GOT3 (cell line): ENCODE results near the gene KIRREL1.
A peak's percentile ranks its signal among the peaks of the same experiment; 100 is the strongest.
"Not testable (repeated sequence)": the region's sequence is repeated elsewhere in the genome, so short reads cannot be mapped to it uniquely, and the experiment has no call there.

Experiments used
- DNase-seq: peaks from one replicate; lab custom pipeline; 2025; ENCODE audit warnings: mixed read lengths; lab: John Stamatoyannopoulos, UW

Gene KIRREL1

DNA sequence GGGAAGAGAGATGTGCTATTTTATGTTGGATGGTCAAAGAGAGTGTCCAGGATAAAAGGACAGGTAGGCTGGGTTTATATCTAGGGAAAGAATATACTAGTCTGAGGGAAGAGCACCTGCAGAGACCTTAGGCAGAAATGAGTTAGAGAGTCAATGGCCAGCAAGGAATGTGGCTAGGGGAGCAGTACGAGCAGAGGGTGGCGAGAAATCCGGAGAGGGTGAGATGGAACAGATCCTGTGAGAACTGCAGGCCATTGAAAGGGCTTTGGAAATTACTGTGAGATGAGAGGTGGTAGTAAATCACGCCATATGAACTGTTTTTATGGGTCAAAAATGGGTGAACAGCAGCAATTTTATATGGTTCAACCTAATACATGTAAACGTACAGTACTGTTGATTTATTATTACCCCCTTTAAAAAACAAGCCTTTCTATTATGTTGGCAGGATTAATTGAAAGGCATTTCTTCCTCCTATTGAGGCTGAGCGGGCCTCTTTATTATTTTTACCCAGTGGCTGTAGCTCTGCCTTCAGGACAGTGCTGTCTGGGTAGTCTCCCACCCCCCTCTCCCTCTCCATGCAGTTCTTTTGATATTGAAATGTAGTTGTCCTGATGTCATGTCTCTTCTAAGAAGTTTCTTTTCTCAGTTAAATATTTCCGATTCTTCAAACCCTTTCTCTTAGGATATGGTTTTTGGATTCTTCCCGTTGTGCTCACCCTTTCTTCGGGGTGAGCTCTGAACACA lies 112.1 kb downstream of the KIRREL1 start:
- no peak for DNase-seq

DNA sequence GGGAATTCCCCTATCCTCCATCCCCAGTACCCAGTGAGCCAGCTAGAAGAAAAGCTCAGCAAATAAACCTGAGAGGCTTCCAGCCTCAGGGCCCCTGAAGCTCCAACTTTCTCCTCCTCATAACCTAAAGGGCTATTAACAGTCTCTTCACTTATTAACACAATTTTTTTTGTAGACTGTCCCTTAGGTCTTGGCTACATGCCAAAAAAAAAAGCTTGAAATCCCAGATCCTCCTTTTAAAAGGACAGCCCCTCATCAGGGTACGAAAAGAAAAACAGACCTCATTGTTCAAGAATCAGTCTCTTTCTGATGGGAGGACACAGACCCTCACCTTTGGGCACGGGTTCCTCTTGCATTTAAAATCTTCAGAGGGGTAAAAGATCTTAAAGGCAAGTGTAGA lies 114.5 kb downstream of the KIRREL1 start:
- DNase-seq: no peak

DNA sequence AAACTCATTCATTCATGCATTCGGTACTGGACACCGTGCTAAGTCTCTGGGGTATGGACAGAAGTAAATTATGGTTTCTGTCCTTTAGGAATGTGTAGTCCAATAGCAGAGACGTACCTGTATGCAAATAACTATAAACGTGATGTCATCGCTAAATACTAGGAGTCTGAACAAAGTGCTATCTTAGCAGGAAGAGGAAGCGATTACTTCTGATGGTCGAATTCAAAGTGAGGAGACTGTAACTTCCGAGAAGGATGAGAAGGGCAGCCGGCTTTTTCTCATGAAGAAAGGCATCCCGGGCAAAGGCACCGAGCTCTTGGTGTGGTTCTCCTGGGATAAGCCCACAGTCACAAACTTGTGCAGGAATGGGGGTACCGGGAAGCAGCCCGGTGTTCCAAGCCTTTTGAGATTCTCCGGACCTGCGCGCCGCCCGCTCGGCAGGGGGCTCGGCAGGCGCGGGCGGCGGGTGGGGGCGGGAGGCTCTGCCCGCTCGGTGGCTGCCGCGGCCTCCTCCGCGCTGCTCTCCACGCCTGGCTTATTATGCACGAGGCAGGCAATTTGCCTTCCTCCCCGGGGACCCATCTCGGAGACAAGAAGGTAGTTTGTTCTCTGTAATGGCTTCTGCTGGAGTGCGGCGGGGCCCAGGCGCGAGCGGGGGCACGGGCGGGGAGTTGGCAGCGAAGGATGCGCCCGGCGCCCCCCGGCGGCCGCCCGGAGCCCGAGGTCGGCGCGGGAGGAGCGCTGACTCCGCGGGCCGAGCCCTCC lies 119.7 kb downstream of the KIRREL1 start:
- no peak for DNase-seq

DNA sequence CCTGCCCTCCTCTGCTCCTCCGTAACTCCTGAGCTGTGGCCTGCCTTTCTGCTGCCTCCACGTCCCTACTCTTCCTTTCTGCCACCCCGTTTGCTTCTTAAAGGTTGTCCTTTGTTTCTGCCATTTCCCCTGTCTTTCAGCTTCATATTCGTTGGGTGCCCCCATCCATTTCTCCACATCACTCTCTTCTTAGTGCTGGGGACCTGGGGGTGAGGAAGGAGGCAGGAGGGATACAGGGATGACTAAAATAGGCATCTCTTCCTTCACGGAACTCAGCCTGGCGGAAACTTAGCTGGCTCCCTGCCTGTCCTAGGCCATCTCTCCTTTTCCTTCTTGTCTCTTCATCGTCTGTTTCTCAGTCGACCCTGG lies 120.3 kb downstream of the KIRREL1 start:
- DNase-seq: no peak

DNA sequence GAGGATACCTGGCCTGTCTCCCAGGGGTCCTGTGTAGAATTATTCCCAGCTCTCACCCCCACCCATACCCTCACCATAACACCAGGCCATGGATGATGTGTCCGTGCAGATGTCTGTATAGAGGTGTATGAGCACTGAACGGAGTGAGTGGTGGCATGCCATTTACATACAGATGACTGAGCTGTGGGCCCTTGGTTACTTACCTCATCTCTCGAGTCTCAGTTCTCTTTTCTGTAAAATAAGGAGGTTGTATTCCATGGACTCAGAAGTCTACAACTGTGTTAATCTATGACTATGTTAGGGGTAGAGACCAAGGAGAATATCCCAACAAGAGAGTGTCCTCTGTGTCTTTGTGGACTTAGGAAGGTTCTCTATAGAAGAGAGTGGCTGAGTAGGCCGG lies 121.7 kb downstream of the KIRREL1 start:
- no peak for DNase-seq

DNA sequence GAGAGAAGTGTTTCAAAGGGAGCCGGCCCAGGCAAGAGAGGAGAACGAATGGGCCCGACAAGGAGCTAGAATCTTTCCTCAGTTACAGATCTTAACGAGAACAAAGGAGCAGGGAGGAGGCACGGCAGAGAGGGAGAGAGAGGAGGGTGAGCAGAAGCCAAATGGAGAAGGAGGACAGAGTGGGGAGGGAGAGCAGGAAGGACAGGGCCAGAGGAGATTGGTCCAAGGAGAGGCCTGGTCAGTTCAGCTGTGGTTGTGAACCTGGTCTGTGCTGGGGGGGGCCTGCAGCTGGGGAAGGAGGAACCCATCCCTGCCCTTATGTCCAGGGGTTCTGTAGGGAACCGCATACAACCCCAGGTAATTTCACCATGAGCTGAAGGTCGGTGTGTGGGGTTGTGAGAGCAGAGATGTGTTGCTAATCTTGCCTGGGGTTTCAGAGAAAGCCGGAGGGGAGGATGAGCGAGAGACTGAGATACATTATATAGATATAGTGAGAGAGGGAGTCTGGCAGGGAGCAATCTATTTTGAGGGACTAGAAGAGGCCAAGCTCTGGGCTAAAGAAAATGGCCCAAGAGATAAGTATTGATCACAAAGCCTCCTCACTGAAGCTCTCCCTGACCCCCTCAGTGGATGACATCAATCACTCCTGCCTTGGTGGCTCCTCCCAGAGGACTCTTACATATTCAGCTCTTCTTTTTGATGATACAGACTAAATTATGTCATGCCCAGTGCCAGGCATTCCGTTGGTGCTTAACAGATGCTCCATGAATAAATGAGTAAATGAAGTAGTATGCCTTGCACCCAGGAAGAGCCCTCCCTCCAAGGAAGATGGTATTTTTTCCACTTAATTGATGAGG lies 123.1 kb downstream of the KIRREL1 start:
- DNase-seq: no peak

DNA sequence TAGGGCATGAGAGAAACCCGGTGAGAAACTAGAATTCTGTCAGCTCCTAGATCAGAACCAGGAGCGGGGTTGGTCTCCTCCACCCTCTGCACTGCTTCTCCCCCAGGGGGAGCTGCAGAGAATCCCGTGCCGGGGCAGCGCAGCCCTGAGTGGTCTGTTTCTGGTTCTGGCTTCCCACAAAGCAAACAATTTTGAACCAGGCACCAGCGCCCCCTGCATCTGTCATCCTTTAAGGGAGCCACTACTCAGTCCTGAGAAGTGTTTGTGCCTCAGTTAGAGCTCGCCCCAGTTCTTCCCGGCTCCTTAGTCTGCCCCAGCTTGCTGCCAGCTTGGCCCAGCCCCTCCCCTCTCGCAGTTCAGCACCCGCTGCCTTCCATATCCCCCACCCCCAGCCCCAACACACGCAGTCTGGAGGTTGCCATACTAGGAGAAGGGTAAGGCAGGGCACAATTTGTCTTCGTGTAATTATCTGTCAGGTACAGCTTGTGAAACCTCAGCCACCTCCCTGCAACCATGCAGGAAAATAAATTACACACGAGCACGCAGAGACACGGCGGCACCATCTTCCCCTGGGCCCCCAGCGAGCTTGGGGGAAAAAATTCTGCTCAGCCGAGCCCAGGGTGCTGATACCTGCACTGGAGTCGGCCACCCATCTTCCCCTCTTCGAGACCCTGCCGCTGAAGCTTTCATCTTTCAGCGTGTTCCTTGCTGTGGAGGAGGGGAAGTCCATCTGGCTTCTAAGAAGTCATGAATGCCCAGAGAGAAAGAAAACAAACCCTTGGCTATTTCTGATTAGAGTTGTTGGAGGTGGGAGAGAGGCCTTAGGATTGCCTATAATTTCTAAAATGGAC lies 124.6 kb downstream of the KIRREL1 start:
- peak; percentile 13 for DNase-seq

DNA sequence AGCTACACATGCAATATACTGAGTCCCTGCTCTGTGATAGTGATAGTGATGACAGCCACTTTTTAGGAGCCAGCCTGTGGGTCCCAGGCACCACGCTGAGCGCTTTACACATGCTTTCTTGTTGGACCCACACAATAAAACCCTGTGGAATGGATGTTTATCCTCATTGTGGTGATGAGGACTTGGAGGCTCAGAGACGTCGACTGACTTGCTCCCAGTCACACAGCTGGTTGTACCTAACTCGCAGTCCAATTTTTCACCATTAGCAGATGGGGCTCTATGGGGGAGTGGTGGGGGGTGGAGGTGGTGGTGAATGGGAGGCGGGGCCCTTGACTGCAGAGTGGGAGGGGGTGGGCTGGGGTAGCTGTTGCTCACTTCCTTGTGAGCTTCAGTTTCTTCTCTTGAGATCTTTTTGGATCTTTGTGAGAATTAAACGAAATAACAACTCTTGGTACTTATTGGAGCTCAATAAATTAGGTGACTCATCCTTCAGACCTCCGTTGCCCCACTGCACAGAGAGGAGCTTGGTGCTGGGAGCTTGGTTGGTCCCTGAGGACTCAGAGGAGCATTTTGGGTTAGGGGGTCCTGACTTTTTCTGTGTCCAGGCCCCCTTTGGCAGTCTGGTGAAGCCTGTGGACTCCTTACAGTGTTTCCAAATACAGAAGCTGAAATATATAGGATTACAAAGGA lies 125.4 kb downstream of the KIRREL1 start:
- DNase-seq: no peak

DNA sequence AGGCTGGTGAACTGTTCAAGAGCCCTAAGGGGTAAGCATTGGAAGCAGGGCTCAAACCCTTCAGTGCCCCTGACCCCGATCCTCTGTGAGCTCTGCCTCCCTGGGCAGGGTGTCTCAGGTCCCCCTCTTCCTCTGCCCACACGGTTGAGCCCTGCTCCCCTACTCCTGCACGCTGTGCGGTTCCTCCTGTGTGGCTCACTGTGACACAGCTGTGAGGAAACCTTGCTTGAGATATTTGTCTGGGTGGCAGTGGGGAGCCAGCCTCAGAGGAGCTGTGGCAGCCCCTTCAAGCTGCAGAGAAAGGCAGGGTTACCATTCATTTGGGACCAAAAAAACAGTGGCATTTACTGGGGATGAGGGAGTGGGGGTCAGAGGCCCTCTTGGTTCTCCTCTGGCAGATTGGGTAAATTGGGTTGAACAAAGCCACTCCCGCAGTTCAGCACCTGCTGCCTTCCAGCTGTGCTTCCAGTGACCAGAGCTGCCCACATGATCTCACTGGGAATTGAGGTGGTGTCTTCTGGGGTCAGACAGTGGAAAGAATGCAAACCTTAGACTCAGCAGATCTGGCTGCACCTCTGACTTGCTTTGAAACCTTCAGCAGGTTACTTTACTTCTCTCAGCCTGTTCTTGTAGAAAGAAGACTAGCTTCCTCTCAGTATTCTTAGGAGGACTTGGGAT lies 126.7 kb downstream of the KIRREL1 start:
- no peak for DNase-seq

DNA sequence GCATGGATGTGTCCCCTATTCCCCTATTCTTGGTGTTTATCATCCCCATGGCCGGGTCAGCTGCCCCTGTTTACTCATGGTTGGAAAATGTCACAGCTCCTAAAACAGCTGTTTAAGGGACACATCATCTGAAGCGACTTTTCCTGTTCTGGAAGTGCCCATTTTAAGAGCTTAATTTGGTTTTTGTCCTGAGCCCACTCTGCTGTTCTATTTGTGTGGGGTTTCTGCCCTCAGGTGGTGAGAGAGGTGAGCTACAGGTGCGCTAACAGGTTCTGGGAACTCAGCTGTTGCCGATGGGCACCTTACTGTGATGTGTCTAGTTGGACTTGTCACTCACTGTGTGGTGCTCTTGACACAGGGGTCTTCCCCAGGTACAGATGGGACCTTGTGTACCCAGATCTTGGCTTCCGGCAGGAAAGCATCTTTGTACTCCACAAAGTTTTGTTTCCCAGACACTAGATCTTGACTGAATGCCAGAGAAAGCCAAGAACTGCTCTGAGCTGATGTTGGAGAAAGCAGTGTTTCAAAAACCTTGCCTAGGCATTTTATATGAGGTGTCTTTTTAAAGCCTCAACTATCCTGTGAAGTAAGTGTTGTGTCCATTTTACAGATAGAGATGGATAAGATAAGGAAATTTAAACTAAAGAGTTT lies 128.3 kb downstream of the KIRREL1 start:
- DNase-seq: no peak

DNA sequence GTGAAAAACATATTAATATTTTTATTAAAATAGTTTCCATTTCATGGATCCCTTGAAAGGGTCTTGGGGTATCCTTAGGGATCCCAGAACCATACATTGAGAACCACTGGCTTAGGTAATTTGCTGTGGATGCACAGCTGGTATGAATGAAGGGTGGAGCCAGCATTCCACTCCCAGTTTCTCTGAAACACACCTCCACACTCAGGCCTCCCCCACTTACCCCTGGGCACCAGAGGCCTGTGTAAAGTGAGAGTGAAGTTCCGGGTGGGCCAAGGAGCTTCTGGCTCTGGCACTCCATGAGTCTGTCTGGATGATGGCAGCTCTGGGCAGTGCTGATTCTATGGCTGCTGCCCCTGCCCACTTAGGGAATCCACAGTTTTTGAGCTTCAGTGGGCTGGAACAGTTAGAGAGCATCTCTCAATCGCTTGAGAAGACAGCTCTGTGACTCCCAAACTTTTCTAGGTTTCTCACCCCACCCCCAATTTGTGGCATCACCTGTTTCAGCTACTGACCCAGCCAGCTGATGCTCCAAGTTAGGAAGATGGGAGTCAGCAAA lies 129.5 kb downstream of the KIRREL1 start:
- DNase-seq: no peak

DNA sequence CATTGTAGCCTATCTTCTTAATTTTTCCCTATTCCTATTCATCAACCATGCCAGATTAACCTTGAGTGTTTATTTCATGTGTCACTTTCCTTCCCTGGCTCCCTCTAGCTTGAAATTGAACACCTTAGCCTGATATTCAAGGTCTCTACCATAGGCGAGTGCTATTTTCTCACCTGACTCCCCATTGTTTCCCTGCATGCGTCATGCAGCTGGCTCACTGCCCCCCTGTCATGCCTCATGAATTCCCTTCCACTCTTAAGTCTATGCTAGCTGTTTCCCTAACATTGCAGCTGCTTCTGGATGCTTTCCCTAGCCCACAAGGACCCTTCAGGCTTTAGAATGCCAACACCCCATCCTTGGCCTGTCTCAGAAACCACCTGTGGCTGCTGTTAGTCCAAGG lies 130.6 kb downstream of the KIRREL1 start:
- no peak for DNase-seq

DNA sequence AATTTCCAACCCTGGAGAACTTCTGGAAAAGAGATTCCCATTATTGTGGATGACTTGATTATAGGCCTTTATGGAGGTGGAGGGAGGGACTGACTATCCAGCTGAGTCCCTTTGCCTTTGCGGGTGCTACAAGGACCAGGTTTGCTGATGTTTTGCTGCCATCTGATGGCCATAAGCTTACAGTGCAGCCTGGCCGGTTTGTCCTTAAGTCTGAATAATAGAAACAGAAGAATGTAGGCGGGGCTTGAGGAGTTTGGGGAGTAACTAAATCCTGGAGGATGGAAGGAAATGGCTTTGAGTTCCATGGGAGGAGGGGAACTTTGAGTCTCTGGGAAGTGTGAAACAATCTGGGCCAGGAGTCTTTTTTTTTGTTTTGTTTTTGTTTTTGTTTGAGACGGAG lies 131.6 kb downstream of the KIRREL1 start:
- DNase-seq: peak; percentile 33

DNA sequence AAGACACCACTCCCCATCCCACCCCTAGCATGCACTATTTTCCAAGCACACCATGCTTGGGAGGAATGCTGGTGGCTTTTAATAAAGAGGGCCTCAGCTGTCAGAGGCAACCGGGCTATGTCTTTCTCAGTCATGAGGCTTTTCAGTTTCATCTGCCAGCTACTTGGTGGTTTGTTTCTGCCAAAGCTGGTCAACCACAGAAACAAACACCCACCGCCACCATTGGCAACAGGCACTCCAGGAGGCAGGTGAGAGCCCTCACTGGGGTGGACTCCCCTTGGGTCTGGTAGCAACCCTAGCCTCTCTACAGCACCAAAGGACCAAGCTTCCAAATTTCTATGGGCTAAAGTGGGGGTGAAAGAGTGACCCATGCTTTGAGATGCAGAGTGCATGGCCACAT lies 133.0 kb downstream of the KIRREL1 start:
- no peak for DNase-seq

DNA sequence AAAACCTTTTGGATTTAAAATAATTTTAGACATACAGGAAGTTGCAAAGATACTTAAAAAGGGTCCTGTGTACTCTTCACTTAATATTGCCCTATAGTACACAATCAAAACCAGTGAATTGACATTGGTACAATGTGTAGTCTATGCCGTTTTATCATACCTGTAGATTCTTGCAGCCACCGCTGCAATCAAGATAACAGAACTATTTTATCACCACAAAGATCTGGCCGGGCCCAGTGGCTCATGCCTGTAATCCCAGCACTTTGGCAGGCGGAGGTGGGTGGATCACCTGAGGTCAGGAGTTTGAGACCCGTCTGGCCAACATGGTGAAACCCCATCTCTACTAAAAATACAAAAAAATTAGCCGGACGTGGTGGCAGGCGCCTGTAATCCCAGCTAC lies 135.1 kb downstream of the KIRREL1 start:
- not testable (repeated sequence) for DNase-seq

DNA sequence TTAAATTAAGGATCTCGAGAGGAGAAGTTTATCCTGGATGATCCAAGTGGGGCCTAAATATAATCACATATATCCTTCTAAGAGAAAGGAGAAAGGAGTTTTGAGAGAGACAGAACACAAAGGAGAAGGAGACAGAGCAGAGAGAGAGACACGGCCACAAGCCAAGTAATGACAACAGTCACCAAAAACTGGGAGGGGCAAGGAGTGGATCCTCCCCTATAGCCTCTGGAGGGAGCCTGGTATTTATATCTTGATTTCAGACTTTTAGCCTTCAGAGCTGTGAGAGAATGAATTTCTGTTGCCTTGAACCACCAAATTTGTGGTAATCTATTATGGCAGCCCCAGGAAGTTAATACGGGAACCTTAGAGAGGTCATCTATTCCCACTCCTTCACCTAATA lies 137.8 kb downstream of the KIRREL1 start:
- no peak for DNase-seq

DNA sequence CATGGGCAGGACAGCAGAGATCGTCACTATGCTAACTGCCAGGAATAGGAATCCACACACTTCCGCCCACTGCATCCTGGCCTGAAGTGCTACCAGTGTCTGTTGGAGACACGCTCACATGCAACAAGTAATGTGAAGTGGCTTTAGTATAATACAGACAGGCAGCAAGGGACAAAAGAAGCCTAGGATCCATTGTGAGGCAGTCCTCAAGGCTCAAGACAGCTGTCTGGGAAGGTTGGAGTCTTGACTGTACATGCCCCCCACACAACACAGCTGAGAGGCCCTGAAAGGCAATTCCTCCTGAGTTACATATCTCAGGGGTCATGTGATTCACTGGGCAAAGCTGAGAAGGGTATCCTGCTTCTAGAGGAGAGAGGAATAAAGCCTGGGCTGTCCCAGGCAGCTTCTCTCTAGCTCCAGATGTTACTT lies 147.3 kb downstream of the KIRREL1 start:
- no peak for DNase-seq

DNA sequence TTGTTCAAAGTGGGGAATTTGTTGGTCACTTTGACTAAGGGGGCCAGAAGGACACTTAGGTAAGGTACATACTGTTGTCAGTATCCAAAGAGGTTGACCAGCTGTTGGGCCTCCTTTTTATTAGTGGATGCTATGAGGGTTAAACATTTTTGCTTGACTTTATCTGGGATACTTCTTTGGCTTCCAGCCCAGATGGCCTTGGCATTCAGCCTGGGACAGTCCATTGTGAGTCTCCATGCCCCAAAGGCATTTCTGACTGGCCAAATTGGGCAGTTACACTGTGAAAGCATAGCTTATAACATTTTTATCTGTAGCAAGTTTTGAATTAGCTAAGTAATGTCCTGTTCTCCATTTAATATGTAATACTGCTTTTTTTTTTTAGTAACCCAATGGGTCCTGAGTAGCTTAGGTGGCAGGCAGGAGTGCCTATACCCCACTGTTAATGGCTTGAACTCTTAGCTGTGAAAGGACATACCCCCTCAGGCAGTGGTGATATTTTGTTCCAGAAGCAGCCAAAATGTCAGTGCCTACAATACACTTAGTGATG lies 151.8 kb downstream of the KIRREL1 start:
- DNase-seq: no peak

DNA sequence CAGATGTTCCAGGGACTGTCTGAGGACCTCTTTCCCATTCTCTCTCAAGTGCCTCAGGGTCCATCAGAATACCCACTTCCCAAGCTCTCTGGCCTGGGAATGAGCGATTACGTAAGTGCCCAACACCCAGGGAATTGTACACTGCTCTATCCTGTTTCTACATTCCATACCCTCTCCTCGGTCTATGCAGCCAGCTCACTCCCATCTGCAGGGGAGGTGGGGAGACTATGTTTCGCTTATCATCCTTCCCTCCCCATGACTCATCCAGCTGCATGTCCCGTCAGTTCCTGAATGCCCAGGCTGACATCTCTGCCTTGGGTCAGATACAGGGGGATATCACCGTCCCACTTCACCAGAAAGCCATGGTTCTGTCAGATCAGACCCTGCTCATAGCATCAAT lies 152.7 kb downstream of the KIRREL1 start:
- no peak for DNase-seq
